ENCODE measurements around the gene FAM163A. TPM values are rescaled to one million over a fixed set of nuclear protein-coding genes. Genes with fewer than 3 reads are reported as not detected.
"Not testable (repeated sequence)": the region's sequence is repeated elsewhere in the genome, so short reads cannot be mapped to it uniquely, and the experiment has no call there.

FAM163A gene
- polyA plus RNA-seq, 10 donors = 0.05 to 0.76 (median 0.26) TPM; not detected in 1

DNA sequence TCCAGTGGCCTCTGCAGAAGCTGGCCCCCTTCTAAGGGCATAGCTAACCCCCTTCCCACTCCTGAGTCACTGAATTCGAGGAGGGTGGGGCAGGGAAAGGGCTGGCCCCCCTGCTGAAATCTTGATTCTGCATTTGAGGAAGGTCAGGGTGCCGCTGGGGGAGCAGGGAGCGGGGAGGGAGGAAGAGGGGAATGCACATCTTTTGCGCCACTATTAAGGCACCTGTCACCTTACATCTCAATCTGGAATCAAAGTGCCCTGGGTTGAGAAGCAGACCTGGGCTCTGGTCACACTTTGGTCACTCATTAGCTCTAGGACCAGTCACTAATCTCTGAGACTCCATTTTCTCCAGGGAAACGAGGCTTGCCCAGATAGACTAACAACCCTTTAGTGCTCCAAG, 72.5 kb downstream of the FAM163A start:
- DNase-seq = no peak

DNA sequence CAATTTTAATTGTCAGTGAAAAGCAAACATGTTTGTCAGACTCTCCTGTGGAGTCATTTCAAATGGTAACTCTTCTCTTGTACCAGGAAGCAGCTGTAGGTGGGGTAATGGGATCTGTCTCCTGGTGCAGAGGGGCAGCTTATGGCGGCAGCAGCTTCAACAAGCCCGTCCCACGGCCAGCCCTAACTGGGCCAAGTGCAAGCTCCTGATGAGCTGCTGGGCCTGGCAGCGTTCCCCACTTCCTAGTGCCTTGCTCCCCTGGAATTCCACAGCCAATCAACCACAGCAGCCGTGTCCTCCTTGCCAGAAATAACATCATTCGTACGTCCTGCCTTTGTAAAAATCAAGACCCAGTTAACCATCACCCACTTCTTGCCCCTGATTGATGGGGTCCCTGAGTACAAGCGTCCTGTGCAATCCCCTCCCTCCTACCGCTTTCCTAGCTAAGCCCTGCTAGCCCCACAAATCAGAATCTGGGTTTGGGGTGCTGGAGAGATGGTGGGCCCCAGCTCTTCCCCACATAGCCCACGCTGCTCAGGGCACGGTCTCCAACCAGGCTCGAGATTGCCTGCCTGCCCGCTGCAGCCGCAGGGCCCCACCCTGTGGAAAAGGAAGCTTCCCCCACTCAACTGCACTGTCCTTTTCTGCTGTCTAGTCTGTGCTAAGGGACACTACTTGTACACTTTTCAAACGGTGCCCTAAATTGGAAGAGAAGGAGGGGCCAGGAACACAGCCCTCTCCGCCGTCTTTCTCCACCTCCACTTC, 73.3 kb downstream of the FAM163A start:
- peak in 2 of 3 donors; percentile 50 to 67 for DNase-seq

DNA sequence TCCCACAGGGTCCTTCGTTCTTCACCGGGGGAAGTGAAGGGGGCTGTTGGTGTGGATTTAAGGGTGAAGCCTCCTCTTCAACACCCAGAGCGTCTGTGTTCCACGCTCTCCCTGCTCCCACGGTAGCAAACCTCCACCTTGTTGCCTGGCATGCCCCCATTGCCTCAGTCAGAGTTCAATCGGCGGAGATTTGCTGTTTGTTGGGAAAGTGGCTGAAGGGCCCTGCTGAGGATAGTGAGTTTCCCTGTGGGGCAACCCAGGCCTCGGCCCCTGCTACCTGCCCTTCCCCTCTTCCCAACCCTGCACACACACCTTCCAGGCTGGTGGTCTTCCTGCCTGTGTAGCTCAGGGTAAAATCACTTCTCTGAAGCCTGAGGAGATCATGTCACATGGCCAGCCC, 74.0 kb downstream of the FAM163A start:
- DNase-seq = no peak

DNA sequence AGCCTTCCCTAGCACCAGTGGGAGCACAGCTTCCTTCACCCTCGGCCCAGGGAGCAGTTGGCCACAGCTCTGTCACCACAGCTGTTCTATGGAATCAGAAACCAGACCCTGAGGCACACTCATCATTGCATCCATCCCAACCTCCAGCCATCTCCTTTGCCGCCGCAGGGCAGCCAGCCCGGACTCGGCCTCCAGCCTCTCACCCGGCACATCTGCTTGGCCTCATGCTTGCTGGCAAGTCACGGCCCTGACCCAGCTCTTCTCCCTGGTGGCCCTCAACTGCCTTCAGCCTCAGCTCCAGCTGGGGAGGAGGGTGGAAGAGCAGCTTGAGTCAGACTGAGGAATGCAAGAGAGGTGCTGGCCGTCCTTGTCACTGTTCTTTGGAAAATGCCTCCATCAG, 74.7 kb downstream of the FAM163A start:
- DNase-seq = peak in 2 of 3 donors; percentile 44 to 81

DNA sequence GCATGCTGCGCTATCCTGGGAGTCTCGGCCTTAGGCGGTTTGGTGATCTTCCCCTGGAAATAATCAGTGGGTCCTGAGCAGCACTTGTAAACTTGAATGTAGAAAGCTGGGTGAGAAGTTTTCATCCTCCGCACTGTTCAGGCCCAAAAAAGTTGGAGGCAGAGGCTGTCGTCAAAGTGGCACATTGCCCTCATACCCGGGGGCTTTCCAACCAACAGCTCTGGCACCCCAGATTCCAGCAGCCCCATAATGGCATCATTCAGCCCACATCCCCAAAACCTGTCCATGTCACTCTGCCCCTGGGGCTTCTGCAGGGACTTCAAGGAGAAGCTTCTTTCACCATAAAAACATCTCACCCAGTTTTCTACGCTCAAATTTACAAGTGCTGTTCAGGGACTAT, 75.2 kb downstream of the FAM163A start:
- DNase-seq = no peak

DNA sequence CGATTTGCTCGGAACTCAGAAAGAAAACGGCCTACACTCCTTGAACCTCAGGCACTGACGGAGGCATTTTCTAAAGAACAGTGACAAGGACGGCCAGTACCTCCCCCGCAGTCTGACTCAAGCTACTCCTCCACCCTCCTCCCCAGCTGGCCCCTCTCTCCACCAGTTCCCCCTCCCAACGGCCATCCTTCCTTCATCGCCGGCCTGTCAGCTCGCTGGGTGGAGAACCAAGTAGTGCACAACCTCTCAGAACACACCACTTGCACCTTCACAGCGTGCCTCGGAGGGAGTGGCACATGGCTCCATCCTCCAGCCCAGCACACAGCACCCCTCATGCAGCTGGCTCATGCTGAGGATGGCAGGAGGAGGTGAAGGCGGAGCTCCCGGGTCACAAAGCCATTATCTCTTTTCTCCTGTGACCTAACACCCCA, 75.7 kb downstream of the FAM163A start:
- DNase-seq = peak in 1 of 3 donors; percentile 29

DNA sequence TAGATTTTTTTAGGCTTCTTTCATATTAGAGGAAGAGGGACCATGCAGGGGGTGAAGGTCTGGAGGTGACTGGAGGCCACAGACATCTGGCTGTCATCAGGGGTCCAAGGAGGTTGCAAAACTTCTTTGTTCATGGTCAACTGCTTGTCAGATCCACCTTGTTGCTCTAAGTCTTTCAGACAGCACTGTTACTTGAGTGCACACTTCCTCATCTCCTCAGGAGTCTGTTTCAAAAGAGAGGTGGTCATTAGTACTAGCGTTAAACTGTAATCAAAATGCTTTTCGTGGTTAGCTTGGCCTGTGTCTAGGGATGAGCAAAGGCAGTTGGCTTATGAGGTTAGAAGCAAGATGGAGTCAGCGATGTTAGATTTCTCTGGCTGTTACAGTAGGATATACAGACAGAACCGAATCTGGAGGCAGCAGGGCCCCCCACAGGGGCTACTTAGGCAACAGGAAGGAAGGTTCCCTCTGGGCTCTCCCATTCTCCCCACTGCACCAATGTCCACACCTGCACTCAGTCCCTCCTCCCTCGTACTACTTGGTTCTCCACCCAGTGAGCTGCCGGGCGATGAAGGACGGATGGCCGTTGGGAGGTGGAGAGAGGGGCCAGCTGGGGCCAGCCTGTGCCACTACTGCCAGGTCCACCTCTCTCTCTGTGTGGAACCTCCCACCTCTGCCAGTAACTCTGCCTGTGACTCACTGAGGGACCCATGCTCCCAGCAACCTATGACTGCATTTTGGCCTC, 77.3 kb downstream of the FAM163A start:
- DNase-seq = no peak

DNA sequence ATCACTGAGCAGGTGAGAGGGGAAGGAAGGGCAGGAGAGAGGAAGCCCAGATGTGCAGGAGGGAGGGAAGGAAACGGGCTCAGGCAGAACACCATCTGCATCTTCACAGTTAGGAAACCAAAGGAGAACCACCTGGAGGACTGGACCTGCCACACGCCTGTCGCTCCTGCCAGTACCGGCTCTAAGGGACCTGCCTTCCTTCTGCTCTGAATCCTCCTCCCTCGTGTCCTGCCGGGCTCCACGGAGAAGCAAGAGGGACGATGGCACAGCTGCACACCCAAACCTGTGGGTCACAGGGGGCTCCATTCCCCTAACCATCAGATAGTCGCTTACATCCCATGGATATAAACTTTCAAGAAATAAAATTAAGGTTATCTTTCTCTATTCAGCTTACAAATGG, 78.4 kb downstream of the FAM163A start:
- no peak for DNase-seq

DNA sequence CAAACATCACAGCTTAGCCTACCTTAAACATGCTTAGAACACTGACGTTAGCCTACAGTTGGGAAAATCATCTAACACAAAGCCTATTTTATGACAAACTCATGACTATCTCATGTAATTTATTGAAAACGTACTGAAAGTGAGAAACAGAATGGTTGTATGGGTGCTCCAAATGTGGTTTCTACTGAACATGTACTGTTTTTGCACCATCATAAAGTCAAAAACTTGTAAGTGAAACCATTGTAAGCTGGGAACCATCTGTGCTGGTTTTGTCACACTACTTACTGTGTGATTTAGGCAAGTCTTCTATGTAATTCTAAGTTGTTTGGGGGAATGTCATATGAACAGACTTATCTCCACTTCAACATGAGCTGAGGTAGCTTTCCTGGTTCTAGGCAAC, 79.0 kb downstream of the FAM163A start:
- DNase-seq = no peak

DNA sequence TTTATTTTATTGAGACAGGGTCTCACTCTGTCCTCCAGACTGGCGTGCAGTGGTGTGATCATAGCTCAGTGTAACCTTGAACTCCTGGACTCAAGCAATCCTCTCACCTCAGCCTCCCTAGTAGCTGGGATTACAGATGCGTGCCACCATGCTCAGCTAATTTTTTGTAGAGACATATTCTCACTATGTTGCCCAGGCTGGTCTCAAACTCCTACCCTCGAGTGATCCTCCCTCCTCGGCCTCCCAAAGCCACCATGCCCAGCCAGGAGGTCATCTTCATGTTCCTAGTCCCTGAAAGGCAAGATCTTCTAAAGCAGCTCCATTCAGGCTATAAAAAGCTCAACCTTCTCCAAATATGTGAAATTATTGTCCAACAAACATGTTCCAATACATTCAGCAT, 80.6 kb downstream of the FAM163A start:
- DNase-seq = no peak

DNA sequence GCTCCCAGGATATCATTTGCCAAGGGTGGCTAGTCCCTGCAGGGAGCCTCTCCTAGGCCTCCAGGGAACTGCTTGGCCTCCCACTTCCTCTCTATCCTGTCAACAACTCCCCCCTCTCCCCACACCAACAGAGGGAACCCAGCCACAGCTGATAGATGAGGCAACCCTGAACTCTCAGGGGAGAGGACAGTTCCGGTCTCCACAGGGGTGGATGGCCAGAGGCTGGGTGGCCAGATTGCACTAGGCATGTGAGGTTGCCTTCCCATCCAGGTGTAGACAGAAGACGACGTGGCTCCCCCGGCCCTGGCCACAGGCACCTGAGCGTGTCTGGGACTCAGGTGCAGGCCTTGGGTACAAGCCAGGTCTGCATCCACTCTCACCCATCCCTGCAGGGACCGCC, 81.2 kb downstream of the FAM163A start:
- no peak for DNase-seq

DNA sequence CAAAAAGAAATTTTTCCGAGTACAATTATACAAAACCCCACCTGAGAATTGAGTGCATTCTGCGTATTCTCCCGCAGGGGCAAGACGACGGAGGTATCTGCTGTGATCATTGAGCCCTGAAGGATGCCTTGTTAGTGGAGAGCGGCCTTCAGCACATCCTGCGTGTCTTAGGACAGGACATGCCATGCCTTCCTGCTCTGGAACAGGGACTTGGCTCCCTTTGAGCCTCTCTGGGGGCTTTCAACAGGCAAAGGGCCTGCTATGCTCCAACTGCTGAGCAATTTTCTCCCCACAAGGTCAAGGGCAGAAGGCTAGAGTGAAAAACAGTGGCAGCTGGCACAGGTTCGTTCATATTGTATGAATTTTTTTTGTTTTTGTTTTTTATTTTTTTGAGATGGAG, 82.1 kb downstream of the FAM163A start:
- no peak for DNase-seq

DNA sequence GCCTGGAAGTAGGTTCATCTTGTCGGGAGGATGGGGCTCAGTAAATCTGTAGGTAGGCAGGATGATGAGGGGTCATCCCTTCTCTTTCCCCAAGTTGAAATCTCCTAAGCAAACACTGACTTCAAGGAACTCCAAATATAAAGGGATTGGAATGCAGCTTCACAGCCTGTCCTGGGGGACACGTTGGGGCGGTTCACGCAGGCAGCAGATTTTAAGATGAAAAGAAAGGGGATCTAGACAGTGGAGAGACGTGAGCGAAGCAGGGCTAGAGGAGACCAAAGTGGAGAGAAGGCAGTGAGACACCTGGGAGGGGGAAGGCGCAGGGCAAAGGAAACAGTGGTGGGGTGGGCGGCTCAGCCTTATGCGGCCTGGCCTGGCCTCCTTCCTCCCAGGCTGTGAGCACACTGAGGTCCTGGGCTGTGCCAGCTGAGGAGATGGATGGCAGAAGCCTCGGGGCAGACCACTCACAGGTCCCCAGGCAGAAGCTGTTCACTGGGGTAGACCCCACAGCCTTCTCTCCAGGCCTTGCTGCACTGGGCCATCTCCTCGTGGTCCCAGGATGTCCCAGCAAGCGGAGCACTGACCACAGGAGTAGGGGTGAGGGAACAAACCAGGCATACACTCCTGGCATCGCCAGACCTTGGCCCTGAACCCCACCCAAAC, 82.8 kb downstream of the FAM163A start:
- no peak for DNase-seq

DNA sequence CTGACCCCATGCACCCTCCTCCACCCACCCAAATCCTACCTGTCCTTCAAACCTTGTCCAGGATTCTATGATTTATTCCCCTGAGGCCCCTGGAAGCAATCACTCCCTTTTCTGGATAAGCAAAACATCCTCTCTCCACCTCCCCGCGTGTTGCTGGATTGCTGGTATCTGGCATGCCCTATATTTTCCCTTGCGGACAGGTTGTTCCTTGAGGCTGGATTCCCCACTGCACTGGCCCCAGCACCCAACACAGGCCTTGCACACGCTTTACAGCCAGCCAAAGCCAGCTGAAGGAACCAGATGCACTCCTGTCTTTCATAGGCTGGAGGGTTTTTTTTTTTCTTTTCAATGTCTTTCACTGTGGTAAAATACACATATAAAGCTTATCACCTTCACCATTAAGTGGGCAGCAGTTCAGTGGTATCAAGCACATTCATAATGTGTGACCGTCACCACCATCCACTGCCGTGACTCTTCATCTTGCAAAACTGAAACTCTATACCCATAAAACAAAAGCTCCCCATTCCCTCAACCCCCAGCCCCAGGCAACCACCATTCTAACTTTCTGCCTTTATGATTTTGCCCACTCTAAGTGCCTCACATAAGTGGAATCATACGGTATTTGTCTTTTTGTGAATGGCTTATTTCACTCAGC, 83.7 kb downstream of the FAM163A start:
- DNase-seq = no peak

DNA sequence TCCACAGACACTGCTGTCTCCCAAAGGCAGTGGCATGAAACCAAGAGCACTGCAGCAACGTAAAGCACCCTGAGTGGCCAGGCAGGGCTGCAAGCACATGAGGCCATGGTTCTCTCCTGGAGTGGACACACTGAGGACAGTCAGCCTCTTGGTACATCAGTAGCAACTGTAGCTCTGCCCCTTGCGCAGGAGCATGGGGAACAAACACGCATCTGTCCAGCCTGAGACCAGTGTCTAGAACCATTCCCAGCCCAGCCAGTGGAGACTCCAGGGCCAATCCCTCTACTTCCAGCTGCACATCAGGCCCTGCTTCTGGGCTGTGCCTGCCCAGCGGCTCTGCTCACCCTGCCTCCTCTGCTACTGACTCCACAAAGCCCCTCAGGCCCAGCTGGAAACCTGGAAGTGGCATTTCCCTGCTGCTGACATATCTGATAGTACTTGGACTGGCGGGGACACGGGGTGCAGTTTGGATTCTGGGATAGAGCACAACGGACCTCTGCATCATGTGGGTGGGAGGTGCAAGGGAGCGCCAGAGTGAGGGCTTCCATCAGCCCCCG, 85.5 kb downstream of the FAM163A start:
- no peak for DNase-seq

DNA sequence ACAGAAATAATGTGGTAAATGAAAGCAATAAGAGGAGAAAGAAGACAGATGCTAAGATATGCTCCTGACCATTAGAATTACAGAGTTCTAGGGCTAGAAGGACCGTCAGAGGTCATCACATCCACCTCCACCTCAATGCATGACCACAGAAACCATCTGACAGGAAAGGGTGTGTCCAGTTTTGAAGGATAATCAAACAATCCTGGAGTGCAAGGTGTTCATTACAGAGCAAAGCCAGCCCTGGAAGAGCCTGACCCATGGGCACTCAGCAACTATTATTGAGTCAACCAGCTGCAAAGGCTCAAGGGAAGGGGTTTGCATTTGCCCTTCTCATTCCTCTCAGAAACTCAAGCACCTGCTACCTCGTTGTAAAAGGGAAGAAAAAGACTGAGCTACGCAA, 88.1 kb downstream of the FAM163A start:
- DNase-seq = no peak

DNA sequence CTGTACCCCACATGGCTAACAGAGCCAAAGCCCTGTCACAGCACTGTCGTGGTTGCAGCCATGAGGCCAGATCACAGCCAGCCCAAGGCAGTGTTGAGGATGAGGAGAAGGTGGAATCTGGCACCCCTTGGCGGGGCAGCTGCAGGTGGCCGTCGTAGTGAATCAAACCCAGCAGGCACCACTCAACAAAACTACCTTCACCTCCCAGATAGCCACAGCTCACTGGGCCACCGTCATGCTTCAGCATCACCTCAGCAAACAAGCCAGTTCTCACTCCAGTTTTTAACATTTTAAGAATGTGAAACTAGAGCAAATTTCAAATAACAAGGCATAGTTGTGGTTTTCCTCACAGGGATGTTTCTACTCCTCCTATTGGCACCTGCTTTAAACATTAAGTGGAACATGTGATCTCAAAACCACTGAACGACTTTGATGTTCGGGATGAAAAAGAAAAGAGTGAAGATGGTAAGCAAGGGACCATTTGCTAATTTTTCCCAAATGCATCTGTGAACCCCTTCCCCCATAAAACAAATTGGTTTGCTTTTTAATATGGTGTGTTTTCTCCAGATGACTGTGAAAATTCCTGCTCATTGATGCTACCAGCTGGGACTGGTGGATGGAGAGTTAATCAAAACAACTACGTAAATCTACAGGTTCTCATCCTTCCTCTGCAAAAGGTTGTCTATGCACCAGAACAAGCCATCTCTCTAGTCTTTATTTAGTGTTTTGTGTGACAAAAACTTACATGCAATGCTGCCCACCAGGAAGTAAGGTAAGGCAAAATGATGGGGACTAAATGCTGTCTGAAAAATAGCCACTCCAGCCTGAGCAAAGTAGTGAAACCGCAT, 89.0 kb downstream of the FAM163A start:
- no peak for DNase-seq

DNA sequence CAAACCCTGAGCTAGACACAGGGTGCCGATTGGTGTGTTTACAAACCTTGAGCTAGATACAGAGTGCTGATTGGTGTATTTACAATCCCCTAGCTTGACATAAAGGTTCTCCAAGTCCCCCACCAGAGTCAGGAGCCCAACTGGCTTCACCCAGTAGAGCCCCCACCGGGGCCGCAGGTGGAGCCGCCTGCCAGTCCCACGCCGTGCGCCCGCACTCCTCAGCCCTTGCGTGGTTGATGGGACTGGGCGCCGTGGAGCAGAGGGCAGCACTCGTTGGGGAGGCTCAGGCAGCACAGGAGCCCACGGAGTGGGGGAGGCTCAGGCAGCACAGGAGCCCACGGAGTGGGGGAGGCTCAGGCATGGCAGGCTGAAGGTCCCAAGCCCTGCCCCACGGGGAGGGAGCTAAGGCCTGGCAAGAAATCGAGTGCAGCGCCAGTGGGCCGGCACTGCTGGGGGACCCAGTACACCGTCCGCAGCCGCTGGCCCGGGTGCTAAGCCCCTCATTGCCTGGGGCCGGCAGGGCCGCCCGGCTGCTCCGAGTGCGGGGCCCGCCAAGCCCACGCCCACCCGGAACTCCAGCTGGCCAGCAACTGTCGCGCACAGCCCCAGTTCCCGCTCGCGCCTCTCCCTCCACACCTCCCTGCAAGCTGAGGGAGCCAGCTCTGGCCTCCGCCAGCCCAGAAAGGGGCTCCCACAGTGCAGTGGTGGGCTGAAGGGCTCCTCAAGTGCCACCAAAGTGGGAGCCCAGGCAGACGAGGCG, 93.8 kb downstream of the FAM163A start:
- not testable (repeated sequence) for DNase-seq

DNA sequence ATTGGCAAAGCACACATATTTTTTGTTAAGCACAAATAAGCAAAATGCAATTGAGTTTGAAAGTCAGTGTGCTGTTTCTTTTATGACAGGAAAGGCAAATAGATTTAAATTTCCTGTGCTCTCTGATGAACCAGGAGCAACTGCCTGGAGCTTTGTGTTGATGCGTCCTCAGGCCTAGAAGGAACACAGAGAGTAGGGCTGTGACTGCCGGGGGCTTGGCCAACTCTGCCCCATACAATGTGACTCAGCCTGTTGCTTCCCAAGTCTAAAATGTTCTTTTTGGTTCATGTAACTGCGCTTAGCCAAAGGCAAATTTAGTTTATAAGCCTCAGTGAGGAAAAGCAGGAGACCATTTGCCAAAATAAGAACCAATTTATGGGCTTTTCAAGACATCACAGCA, 97.0 kb downstream of the FAM163A start:
- DNase-seq = no peak

DNA sequence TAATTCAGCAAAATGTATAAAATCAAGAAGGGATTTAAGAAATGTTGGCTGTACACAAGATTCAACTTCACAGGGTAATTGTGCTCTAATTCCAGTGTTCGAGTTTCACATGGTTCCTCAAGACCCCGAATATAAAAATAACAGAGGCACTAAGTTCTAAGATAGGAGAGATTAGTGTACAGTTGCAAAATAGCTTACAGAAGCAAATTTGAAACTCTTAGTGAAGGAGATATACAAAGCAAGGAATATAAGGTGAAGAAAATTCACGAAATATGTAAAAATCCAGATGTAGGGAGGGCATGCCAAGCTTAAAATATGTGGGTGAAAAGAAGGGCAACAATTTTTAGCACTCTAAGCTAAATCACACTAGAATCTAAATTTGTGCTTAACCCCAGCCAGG, 105.1 kb downstream of the FAM163A start:
- DNase-seq = no peak
